Measurements from ENCODE around the gene BMP10. TPM values are rescaled to one million over a fixed set of nuclear protein-coding genes. Genes with fewer than 3 reads are reported as not detected.

BMP10 gene
- total RNA-seq, 1 experiment from 2014 or later = not detected

- ChIA-PET CTCF (no interaction called here), POLR2A (ENCODE audit: low non-redundant PET) (no interaction called here)
- intact Hi-C loops (cut with micrococcal nuclease; ENCODE audit: unreplicated experiment) = no loop called here
- H3K4me1 ChIP-seq (ENCODE audit: insufficient read depth, low read length, poor library complexity, severe bottlenecking) = peaks cover 11% of the 10 kb centered on the region
- H3K36me3 ChIP-seq (ENCODE audit: insufficient read depth, low read length, poor library complexity, severe bottlenecking) = no peaks in the 10 kb centered on the region
- no peak overlapping the region for H3K4me3 ChIP-seq (ENCODE audit: low read depth, low read length, poor library complexity, severe bottlenecking)
- H3K27me3 ChIP-seq (replicated peaks; ENCODE audit: insufficient read depth, low read depth, low read length, poor library complexity) = no peaks in the 10 kb centered on the region
- no peak for DNase-seq (ENCODE audit: low spot score)
- no TSS peak for BruUV-seq (replicated peaks)
- TF ChIP-seq CTCF (conservative IDR thresholded peaks at IDR 0.05; ENCODE audit: low read depth, low read length) (no peak), EZH2 (IDR thresholded peaks at IDR 0.05; ENCODE audit: borderline replicate concordance, low read depth, low read length, poor library complexity, severe bottlenecking) (no peak)
- H3K9me3 ChIP-seq (ENCODE audit: low read depth, low read length, poor library complexity, severe bottlenecking) = no peaks in the 10 kb centered on the region
- H3K27ac ChIP-seq (ENCODE audit: low read depth, low read length, poor library complexity, severe bottlenecking) = no peak overlapping the region
These were observed 46.4 kb downstream of the BMP10 start for GRCh38 chr2:68824831-68825230.

DNA sequence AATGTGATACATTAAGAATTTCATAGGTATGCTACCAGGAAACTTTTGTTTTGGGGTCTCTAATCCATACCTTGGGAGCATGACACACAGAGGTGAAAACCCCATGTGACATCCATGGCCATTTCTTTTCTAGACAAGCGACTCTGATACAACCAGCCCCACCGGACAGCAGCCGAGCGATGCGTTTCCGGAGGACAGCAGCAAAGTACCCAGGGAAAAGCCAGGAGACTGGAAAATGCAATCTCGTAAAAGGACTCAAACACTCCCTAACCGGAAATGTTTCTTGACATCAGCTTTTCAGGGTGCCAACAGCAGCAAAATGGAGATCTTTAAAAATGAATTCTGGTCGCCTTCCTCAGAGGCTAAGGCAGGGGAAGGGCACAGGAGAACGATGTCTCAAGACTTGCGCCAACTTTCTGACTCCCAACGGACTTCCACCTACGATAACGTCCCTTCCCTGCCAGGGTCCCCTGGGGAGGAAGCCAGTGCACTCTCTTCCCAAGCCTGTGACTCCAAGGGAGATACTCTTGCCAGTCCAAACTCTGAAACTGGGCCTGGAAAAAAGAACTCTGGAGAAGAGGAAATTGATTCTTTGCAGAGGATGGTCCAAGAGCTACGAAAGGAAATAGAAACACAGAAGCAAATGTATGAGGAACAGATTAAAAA lies 48.9 kb downstream of the BMP10 start:
- no peak for DNase-seq (ENCODE audit: low spot score)
- Histone ChIP-seq H3K27me3 (replicated peaks; ENCODE audit: insufficient read depth, low read depth, low read length, poor library complexity) (no peaks in the 10 kb centered on the region), H3K9me3 (ENCODE audit: low read depth, low read length, poor library complexity, severe bottlenecking) (no peaks in the 10 kb centered on the region), H3K27ac (ENCODE audit: low read depth, low read length, poor library complexity, severe bottlenecking) (no peak overlapping the region), H3K36me3 (ENCODE audit: insufficient read depth, low read length, poor library complexity, severe bottlenecking) (no peaks in the 10 kb centered on the region), H3K4me3 (ENCODE audit: low read depth, low read length, poor library complexity, severe bottlenecking) (no peak overlapping the region), H3K4me1 (ENCODE audit: insufficient read depth, low read length, poor library complexity, severe bottlenecking) (no peaks in the 10 kb centered on the region)
- ChIA-PET POLR2A (ENCODE audit: low non-redundant PET) (interaction anchor here (0.7 to 0.8 kb wide), 2 partner anchors 26 to 1339 kb away, joined by 3 read pairs; no protein-coding TSS in a partner anchor), CTCF (no interaction called here)
- TF ChIP-seq EZH2 (IDR thresholded peaks at IDR 0.05; ENCODE audit: borderline replicate concordance, low read depth, low read length, poor library complexity, severe bottlenecking) (no peak), CTCF (conservative IDR thresholded peaks at IDR 0.05; ENCODE audit: low read depth, low read length) (no peak)
- BruUV-seq (replicated peaks) = no TSS peak
- intact Hi-C loops (cut with micrococcal nuclease; ENCODE audit: unreplicated experiment) = no loop called here

GRCh38 chr2:68819556-68819955 lies 51.6 kb downstream of the BMP10 start:
- no peak for DNase-seq (ENCODE audit: low spot score)
- TF ChIP-seq EZH2 (IDR thresholded peaks at IDR 0.05; ENCODE audit: borderline replicate concordance, low read depth, low read length, poor library complexity, severe bottlenecking) (no peak), CTCF (conservative IDR thresholded peaks at IDR 0.05; ENCODE audit: low read depth, low read length) (no peak)
- BruUV-seq (replicated peaks) = no TSS peak
- Histone ChIP-seq H3K9me3 (ENCODE audit: low read depth, low read length, poor library complexity, severe bottlenecking) (no peaks in the 10 kb centered on the region), H3K27me3 (replicated peaks; ENCODE audit: insufficient read depth, low read depth, low read length, poor library complexity) (no peaks in the 10 kb centered on the region), H3K36me3 (ENCODE audit: insufficient read depth, low read length, poor library complexity, severe bottlenecking) (no peaks in the 10 kb centered on the region), H3K4me3 (ENCODE audit: low read depth, low read length, poor library complexity, severe bottlenecking) (no peak overlapping the region), H3K27ac (ENCODE audit: low read depth, low read length, poor library complexity, severe bottlenecking) (no peak overlapping the region), H3K4me1 (ENCODE audit: insufficient read depth, low read length, poor library complexity, severe bottlenecking) (no peaks in the 10 kb centered on the region)
- POLR2A ChIA-PET (ENCODE audit: low non-redundant PET) = no interaction called here
- intact Hi-C loops (cut with micrococcal nuclease; ENCODE audit: unreplicated experiment) = no loop called here
- CTCF ChIA-PET = no interaction called here

Data from A673 (cell line).